ENCODE measurements around the gene CCR9.
A peak's percentile ranks its signal among the peaks of the same experiment; 100 is the strongest.

CCR9 gene

GRCh38 chr3:45892161-45892560 lies 5.8 kb downstream of the CCR9 start:
- no peak for TF ChIP-seq CTCF (IDR thresholded peaks at IDR 0.05; ENCODE audit: insufficient read depth, low read depth, low read length, missing control alignments)
- no peak for DNase-seq (ENCODE audit: low read depth)
- H3K4me3 ChIP-seq (ENCODE audit: low read length): no peak overlapping the region

GRCh38 chr3:45894015-45894414 lies 7.7 kb downstream of the CCR9 start:
- TF ChIP-seq CTCF (IDR thresholded peaks at IDR 0.05; ENCODE audit: insufficient read depth, low read depth, low read length, missing control alignments): no peak
- no peak overlapping the region for H3K4me3 ChIP-seq (ENCODE audit: low read length)
- DNase-seq (ENCODE audit: low read depth): no peak

- DNase-seq (ENCODE audit: low read depth): no peak
- no peak for TF ChIP-seq CTCF (IDR thresholded peaks at IDR 0.05; ENCODE audit: insufficient read depth, low read depth, low read length, missing control alignments)
- H3K4me3 ChIP-seq (ENCODE audit: low read length): no peak overlapping the region
These were observed 9.5 kb downstream of the CCR9 start for GRCh38 chr3:45895686-45896468.

- DNase-seq (ENCODE audit: low read depth): peak; percentile 67
- H3K4me3 ChIP-seq (ENCODE audit: low read length): no peak overlapping the region
- no peak for TF ChIP-seq CTCF (IDR thresholded peaks at IDR 0.05; ENCODE audit: insufficient read depth, low read depth, low read length, missing control alignments)
These were observed 10.6 kb downstream of the CCR9 start for GRCh38 chr3:45896956-45897355.

- TF ChIP-seq CTCF (IDR thresholded peaks at IDR 0.05; ENCODE audit: insufficient read depth, low read depth, low read length, missing control alignments): no peak
- no peak overlapping the region for H3K4me3 ChIP-seq (ENCODE audit: low read length)
- DNase-seq (ENCODE audit: low read depth): no peak
These were observed 18.6 kb downstream of the CCR9 start for GRCh38 chr3:45904931-45905330.

GRCh38 chr3:45905755-45906154 lies 19.4 kb downstream of the CCR9 start:
- TF ChIP-seq CTCF (IDR thresholded peaks at IDR 0.05; ENCODE audit: insufficient read depth, low read depth, low read length, missing control alignments): no peak
- no peak for DNase-seq (ENCODE audit: low read depth)
- no peak overlapping the region for H3K4me3 ChIP-seq (ENCODE audit: low read length)

Measured in epithelial cell of esophagus (primary cell).